Gastroesophageal sphincter (tissue), 3 donors: ENCODE results near the gene ICA1.

ENCODE experiments used
- EP300 ChIP-seq: sonication (generic); formaldehyde crosslinking; IDR thresholded peaks from one replicate; pipeline ENCODE4 v1.6.1; 2017; ENCODE audit warnings: antibody characterized with exemption, mild to moderate bottlenecking
- POLR2A ChIP-seq, 2 donors: fragments of 450-650 bp; IDR thresholded peaks; one replicate each; pipeline ENCODE4 v1.6.1; 2017; ENCODE audit warnings: antibody characterized with exemption in 2 of 2, mild to moderate bottlenecking in 2 of 2, moderate library complexity in 1 of 2
- POLR2AphosphoS5 ChIP-seq: sonication (generic); formaldehyde crosslinking; IDR thresholded peaks from one replicate; pipeline ENCODE4 v1.6.1; 2017; ENCODE audit warnings: antibody characterized with exemption
- TF ChIP-seq, protein P1 (sequence below), 4 experiments: fragments of 200-600 bp in 2 of 4; fragments of 450-650 bp in 2 of 4; sonication (generic) in 1 of 4; IDR thresholded peaks; one replicate each; pipeline ENCODE4 v1.5.1; 2017 to 2019; ENCODE audit warnings: antibody characterized with exemption in 4 of 4, mild to moderate bottlenecking in 2 of 4, moderate library complexity in 2 of 4

DNA sequence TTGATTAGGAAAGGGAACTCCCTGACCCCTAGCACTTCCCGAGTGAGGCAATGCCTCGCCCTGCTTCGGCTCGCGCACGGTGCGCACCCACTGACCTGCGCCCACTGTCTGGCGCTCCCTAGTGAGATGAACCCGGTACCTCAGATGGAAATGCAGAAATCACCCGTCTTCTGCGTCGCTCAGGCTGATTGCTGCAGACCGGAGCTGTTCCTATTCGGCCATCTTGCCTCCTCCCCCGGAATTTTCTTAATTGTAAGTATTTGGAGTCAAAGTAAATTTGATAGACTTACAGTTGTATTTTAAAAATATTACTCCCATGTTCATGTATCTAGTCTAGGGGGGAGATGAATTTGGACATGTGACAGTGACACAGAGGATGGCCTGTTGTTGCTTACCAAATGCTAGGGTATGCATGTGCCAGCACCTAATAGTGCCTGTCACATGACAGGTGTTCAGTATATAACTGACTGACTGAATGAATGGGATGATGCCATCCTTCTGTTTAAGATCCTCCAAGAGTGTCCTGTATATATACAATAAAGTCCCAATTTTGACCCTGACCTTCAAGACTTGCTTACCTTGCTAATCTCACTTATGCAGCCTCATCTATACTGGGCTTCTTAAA is 42.0 kb upstream of the ICA1 start:
- TF ChIP-seq, protein P1, sequence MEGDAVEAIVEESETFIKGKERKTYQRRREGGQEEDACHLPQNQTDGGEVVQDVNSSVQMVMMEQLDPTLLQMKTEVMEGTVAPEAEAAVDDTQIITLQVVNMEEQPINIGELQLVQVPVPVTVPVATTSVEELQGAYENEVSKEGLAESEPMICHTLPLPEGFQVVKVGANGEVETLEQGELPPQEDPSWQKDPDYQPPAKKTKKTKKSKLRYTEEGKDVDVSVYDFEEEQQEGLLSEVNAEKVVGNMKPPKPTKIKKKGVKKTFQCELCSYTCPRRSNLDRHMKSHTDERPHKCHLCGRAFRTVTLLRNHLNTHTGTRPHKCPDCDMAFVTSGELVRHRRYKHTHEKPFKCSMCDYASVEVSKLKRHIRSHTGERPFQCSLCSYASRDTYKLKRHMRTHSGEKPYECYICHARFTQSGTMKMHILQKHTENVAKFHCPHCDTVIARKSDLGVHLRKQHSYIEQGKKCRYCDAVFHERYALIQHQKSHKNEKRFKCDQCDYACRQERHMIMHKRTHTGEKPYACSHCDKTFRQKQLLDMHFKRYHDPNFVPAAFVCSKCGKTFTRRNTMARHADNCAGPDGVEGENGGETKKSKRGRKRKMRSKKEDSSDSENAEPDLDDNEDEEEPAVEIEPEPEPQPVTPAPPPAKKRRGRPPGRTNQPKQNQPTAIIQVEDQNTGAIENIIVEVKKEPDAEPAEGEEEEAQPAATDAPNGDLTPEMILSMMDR (IDR thresholded peaks at IDR 0.05): no peak
- no peak for TF ChIP-seq EP300
- no peak for TF ChIP-seq POLR2A (IDR thresholded peaks at IDR 0.05)
- TF ChIP-seq POLR2AphosphoS5: no peak
